Esophagus mucosa (tissue), 1 donor: ENCODE data around the gene ATP10A. TPM values are rescaled to one million over a fixed set of nuclear protein-coding genes. Genes with fewer than 3 reads are reported as not detected.

ENCODE experiments used
- ATAC-seq: fragments of 200-7000 bp; cut with Tn5 transposase; one replicate; pipeline ENCODE4 v1.9.1; 2020
- total RNA-seq: library from RNA; stranded (reverse); gene quantifications from one replicate; pipeline ENCODE4 v1.2.4, GENCODE V29; 2023
- donor health status: DM: yes; HTN: yes; CAD: no.

The ATP10A gene
- total RNA-seq, 1 donor from 2014 or later: 0.44 TPM

GRCh38 chr15:25695875-25696760 is 167.0 kb downstream of the ATP10A start:
- ATAC-seq: no peak

GRCh38 chr15:25694823-25695312 is 168.3 kb downstream of the ATP10A start:
- ATAC-seq: no peak

- ATAC-seq: no peak
Observed at GRCh38 chr15:25694239-25694584, 168.9 kb downstream of the ATP10A start.

- no peak for ATAC-seq
Observed at GRCh38 chr15:25693321-25694238, 169.5 kb downstream of the ATP10A start.

- no peak for ATAC-seq
Observed at GRCh38 chr15:25691544-25692430, 171.3 kb downstream of the ATP10A start.

GRCh38 chr15:25690673-25691543 is 172.2 kb downstream of the ATP10A start:
- ATAC-seq: peak; percentile 80

GRCh38 chr15:25689592-25689991 is 173.5 kb downstream of the ATP10A start:
- ATAC-seq: no peak

GRCh38 chr15:25688166-25688565 is 175.0 kb downstream of the ATP10A start:
- no peak for ATAC-seq

- no peak for ATAC-seq
Observed at GRCh38 chr15:25687689-25688088, 175.4 kb downstream of the ATP10A start.

GRCh38 chr15:25687276-25687675 is 175.9 kb downstream of the ATP10A start:
- no peak for ATAC-seq

GRCh38 chr15:25686780-25687179 is 176.3 kb downstream of the ATP10A start:
- ATAC-seq: no peak

- peak; percentile 40 for ATAC-seq
Observed at GRCh38 chr15:25684521-25685431, 178.4 kb downstream of the ATP10A start.

GRCh38 chr15:25683911-25684310 is 179.2 kb downstream of the ATP10A start:
- ATAC-seq: no peak

GRCh38 chr15:25683415-25683814 is 179.7 kb downstream of the ATP10A start:
- no peak for ATAC-seq

- ATAC-seq: no peak
Observed at GRCh38 chr15:25682340-25682739, 180.8 kb downstream of the ATP10A start.

GRCh38 chr15:25680686-25681025 is 182.5 kb downstream of the ATP10A start:
- ATAC-seq: no peak

GRCh38 chr15:25679964-25680685 is 183.0 kb downstream of the ATP10A start:
- ATAC-seq: no peak

- no peak for ATAC-seq
Observed at GRCh38 chr15:25679492-25679891, 183.6 kb downstream of the ATP10A start.

GRCh38 chr15:25678500-25678855 is 184.6 kb downstream of the ATP10A start:
- no peak for ATAC-seq
